Measurements from ENCODE around the gene CSRNP3. TPM values are rescaled to one million over a fixed set of nuclear protein-coding genes. Genes with fewer than 3 reads are reported as not detected.
A peak's percentile ranks its signal among the peaks of the same experiment; 100 is the strongest.

Gene CSRNP3
- total RNA-seq, 1 donor: 2.6 TPM

GRCh38 chr2:165631089-165631488, 161.6 kb downstream of the CSRNP3 start:
- H3K4me3 ChIP-seq (ENCODE audit: low read depth, low read length): no peak overlapping the region
- DNase-seq (ENCODE audit: low read depth): no peak
- TF ChIP-seq, protein P1, sequence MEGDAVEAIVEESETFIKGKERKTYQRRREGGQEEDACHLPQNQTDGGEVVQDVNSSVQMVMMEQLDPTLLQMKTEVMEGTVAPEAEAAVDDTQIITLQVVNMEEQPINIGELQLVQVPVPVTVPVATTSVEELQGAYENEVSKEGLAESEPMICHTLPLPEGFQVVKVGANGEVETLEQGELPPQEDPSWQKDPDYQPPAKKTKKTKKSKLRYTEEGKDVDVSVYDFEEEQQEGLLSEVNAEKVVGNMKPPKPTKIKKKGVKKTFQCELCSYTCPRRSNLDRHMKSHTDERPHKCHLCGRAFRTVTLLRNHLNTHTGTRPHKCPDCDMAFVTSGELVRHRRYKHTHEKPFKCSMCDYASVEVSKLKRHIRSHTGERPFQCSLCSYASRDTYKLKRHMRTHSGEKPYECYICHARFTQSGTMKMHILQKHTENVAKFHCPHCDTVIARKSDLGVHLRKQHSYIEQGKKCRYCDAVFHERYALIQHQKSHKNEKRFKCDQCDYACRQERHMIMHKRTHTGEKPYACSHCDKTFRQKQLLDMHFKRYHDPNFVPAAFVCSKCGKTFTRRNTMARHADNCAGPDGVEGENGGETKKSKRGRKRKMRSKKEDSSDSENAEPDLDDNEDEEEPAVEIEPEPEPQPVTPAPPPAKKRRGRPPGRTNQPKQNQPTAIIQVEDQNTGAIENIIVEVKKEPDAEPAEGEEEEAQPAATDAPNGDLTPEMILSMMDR (IDR thresholded peaks at IDR 0.05; ENCODE audit: insufficient read depth, low read depth, low read length): no peak

- H3K4me3 ChIP-seq (ENCODE audit: low read depth, low read length): no peak overlapping the region
- TF ChIP-seq, protein P1 (IDR thresholded peaks at IDR 0.05; ENCODE audit: insufficient read depth, low read depth, low read length): no peak
- no peak for DNase-seq (ENCODE audit: low read depth)
Measured at GRCh38 chr2:165632594-165632993, 163.1 kb downstream of the CSRNP3 start.

GRCh38 chr2:165633431-165633830, 163.9 kb downstream of the CSRNP3 start:
- no peak overlapping the region for H3K4me3 ChIP-seq (ENCODE audit: low read depth, low read length)
- DNase-seq (ENCODE audit: low read depth): no peak
- TF ChIP-seq, protein P1 (IDR thresholded peaks at IDR 0.05; ENCODE audit: insufficient read depth, low read depth, low read length): no peak

DNA sequence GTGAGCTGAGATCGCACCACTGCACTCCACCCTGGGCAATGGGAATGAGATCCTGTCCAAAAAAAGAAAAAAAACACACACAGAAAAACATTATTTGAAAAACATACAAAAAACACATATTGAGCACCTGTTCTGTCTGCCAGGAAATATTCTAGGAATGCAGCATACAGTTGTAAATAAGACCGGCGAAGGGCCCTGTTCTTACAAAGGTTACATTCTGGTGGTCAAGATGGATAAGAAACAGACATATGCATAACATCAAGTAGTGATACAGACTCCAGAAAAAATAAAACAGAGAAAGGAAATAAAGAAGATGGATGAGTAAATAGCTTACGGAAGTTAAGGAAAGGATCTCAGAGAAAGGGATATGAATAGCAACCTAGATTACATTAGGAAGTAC, 164.8 kb downstream of the CSRNP3 start:
- H3K4me3 ChIP-seq (ENCODE audit: low read depth, low read length): no peak overlapping the region
- TF ChIP-seq, protein P1 (IDR thresholded peaks at IDR 0.05; ENCODE audit: insufficient read depth, low read depth, low read length): no peak
- peak; percentile 6 for DNase-seq (ENCODE audit: low read depth)

DNA sequence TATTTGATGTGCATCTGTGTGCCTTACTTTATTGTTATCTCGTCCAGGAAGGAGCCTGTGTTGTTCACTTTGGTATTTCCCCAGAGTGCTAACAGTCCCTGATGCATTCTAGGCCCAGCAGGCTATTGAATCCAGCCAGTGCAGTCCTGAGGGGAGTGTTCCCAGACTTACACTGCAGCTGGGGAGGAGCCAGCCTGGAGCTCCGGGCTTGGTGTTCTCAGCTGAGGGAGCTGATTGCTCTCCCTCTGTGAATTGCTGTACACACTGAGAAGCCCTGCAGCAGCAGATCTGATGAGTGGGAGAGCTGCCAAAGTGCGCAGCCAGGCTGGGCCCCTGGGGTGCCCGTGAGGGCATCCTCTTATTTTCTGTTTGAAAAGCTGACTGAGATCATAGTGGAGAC, 165.4 kb downstream of the CSRNP3 start:
- peak; percentile 28 for DNase-seq (ENCODE audit: low read depth)
- TF ChIP-seq, protein P1 (IDR thresholded peaks at IDR 0.05; ENCODE audit: insufficient read depth, low read depth, low read length): no peak
- H3K4me3 ChIP-seq (ENCODE audit: low read depth, low read length): no peak overlapping the region

GRCh38 chr2:165635532-165635931, 166.0 kb downstream of the CSRNP3 start:
- H3K4me3 ChIP-seq (ENCODE audit: low read depth, low read length): no peak overlapping the region
- DNase-seq (ENCODE audit: low read depth): no peak
- TF ChIP-seq, protein P1 (IDR thresholded peaks at IDR 0.05; ENCODE audit: insufficient read depth, low read depth, low read length): no peak

GRCh38 chr2:165636959-165637358, 167.5 kb downstream of the CSRNP3 start:
- TF ChIP-seq, protein P1 (IDR thresholded peaks at IDR 0.05; ENCODE audit: insufficient read depth, low read depth, low read length): no peak
- no peak for DNase-seq (ENCODE audit: low read depth)
- H3K4me3 ChIP-seq (ENCODE audit: low read depth, low read length): no peak overlapping the region
